NCI-H2107 treated with DMSO at 0.1 percent for 48 hours (cell line): ENCODE results near the gene MYBL2.
A peak's percentile ranks its signal among the peaks of the same experiment; 100 is the strongest.

Experiments
- DNase-seq: peaks from one replicate; lab custom pipeline; 2025; ENCODE audit not compliant: unreplicated experiment; lab: John Stamatoyannopoulos, UW

MYBL2 gene

DNA sequence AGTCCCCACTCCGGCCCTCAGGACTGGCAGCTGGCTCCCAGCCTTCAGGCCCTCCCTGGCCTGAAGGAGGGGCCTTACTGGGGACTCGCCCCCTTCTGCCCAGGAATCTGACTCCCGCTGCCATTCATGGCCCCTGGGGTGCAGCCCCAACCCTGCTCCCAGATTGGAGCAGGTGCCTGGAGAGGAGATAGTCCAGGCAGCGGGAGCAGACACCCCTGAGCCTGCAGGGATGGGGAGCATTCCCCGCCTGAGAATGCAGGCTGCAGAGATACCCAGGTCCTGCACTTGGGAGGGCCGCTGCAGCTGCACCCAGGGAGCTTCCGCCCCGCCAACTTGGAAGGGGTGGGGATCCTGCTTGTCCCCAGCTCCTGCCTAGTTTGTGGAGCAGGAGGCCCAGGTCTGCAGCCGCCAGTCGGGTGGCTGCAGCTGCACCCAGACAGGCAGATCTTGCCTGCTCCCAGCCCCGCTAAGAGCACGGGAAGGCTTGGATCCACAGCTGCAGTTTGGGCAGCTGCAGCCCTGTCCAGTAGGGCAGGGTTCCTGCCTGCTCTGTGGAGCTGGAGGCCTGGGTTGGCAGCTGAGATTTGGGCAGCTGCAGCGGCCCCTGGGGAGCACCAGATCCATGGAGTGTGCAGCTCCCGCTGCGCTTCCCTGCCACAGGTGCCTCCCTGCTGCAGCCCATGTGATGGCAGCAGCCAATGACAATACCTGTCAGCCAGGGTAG lies 54.7 kb downstream of the MYBL2 start:
- peak; percentile 70 for DNase-seq

DNA sequence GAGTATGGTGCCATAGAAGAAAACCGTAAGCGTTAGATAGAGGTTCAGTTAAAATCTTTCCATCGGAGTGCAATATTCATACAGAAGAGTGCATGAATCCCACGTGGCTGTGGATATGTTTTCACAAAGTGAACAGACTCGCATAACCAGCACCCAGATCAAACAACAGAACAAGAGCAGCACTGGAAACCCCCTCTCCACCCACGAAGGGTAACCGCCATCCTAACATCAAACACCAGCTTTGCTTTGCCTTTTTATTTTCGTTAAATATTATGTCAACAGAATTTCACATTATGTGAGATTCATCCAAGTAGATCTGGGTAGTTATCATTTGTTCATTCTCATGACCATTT lies 55.2 kb downstream of the MYBL2 start:
- no peak for DNase-seq

DNA sequence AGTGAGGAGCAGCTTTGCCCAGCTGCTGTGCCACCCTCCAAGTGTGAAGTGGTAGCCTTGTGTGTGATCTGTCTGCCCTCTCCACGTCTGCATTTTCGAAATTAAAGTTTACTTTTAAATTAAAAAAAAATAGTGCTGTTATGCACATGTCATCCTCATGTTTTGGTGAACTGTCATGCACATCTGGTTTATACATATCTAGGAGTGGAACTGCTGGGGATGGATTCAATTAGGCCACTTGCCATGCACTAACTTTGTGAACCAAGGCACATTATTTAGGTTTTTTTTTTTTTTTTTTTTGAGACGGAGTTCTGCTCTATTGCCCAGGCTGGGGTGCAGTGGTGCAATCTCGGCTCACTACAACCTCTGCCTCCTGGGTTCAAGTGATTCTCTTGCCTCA lies 56.3 kb downstream of the MYBL2 start:
- no peak for DNase-seq

DNA sequence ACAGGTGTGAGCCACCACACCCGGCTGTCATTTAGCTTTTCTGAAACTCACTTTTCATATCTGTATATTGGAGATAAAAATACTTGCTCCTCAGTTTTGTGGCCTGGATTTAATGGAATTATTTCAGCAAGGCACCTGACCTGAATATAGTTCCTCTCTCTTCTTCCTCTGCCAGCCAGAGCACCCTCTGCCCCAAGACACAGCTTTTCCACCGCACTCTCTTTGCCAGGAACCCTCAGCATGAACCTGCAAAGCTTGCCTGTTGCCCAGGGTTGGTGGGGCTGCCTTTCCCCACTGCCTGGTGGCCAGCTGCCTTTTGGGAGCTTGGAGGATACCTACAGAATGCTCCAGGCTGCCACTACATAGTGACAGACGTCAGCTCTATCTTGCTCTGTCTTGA lies 56.8 kb downstream of the MYBL2 start:
- DNase-seq, result no peak

DNA sequence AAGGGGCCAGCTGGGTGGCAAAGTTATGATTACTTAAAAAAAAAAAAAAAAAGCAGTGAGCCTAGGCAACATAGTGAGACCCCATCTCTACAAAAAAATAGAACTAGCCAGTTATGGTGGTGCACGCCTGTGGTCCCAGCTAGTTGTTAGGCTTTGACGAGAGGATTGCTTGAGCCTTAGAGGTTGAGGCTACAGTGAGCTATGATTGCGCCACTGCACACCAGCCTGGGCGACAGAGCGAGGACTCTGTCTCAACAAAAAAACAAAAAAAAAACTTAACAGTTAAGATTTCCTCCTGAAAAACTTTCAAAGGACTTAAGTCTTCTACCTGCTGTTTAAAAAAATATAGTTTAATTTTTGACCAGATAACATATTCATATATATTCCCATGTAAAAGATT lies 57.5 kb downstream of the MYBL2 start:
- no peak for DNase-seq

DNA sequence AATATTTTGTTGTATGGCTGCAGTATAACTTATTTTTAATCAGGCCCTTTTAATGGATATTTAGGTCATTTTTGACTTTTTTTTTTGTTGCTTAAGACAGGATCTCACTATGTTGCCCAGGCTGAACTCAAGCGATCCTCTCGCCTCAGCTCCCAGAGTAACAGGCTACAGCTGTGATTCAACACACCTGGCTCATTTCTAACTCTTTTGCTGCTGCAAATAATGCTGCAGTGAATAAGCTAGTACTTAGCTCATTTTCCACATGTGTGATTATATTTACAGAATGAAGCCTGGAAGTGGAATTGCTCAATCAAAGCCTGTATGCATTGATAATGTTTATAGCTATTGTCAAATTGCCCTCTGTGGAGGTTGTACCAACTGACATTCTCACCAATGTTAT lies 58.8 kb downstream of the MYBL2 start:
- DNase-seq, result no peak

DNA sequence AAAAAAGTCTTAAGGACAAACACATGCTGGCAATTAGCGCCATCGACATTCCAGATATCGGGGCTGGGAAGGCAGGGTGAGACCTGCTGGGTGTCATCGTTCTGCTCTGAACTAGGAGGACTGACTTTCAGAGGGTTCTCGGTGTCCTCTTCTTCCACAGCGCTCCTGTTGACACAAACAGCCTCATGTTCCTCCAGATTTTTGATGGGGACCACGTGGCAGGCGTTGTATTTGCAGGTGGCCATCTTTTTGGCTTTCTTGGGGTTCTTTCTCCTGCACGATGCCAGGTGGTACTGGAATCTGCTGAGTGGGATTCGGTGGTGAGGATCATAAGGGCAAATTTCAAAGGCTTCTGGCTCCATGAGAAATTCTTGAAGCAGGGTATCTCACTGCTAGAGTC lies 59.4 kb downstream of the MYBL2 start:
- no peak for DNase-seq

DNA sequence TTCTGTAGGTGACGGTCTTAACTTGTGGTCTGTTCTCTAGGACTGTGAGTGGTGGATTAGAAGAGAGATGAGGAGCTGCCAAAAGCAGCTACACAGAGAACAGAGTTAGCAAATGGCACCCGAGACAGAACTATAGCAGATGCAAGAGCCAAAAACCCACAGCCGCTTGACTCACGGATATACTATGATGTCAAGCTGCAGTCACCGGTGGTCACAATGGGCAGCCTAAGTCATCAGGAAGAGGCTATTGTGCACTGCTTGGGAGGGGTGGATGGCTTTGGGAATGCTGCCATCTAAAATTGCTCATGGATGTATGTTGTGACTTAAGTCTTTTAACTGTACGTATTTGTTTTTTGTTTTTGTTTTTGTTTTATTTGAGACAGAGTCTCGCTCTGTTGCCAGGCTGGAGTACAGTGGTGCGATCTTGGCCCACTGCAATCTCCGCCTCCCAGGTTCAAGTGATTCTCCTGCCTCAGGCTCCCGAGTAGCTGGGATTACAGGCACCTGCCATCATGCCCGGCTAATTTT lies 60.0 kb downstream of the MYBL2 start, which contains the start of gene GTSF1L:
Gene GTSF1L (minus strand): TSS at position 192 of the 528 bp plus-strand sequence. CDS start 308 bp downstream, outside the sequence.
- no peak for DNase-seq

DNA sequence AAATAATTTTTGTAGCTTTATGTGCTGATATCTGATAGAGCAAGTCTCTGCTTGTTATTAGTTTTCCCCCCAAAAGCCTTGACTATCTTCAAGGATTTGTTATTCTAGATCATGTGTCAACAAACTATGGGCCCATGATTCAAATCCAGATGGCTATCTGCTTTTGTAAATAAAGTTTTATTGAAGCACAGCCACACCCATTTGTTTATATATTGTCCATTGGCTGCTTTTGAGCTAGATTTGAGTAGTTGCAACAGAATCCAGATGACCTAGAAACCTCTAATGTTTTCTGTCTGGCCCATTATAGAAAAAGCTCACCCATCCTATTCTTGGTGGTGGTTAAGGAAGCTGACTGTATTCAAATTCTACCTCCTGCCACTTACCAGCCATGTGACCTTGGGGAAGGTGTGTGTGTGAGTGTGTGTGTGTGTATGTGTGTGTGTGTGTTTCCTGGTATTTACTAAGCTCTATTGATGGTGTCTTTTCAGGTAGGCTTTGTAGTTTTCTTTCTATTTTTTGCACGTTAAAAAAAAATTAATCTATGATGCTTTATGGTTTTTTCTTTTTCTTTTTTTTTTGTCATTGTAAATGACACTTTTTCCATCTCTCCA lies 61.2 kb downstream of the MYBL2 start:
- peak; percentile 14 for DNase-seq

DNA sequence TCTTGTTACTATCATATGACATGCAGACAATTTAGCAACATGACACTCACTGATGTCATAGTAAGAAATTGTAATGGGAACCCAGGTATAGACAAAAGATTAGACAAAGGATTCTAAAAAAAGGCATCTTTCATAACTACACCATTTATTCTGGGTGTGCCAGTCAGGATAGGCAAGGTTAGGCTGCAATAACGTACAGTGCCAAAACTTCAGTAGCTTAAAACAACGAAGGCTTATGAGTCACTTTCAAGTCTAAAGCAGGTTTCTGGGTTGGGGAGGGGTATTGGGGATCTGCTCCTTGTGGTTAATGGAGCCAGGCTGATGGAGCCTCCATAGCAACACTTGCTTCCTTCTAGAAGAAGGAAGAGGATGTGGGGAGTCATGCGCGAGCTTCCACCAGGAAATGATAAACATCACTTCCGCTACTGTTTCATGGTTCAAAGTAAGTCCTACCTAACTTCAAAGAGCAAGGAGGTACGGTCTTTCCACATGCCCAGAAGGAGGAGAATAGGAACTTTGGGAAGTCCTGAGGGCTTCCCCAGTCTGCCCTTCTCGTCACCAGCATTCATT lies 61.9 kb downstream of the MYBL2 start:
- DNase-seq, result no peak

DNA sequence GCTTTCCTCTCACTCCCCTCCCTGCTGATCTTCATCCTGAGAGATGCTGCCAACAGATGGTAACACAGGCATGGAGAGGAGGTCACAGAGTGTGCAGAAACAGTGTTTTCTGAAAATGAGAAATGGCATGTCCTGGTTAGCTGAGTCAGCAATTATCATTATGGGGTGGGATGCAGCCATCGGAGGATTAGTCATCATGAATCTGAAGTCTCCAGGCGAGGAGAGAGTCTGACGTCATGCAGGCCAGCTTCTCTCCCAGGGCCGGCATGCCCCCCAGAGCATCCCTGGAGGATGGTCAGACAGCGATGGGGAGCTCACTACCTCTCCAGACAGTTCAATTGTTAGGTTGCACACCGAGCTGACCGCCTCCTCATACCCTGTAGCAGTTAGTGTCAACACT lies 64.6 kb downstream of the MYBL2 start:
- no peak for DNase-seq

DNA sequence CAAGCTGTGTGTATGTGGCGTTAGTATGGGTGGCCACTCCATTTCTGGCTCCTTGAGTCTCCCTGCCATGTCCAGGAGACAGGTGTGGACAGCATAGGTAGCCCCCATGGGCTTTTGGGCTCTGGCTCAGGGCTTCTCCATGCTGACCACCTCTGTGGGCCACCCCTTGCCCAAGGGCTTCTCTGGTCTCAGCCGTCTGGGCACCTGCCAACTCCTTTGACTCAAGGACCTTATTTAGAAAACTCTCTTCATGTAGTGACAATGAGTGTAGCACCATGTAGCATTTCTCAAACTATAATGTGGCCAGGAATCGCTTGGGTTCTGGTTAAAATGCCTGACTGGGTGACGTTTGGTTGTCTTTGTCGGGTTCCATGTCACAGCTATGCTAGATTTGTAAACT lies 65.0 kb downstream of the MYBL2 start:
- DNase-seq, result no peak

DNA sequence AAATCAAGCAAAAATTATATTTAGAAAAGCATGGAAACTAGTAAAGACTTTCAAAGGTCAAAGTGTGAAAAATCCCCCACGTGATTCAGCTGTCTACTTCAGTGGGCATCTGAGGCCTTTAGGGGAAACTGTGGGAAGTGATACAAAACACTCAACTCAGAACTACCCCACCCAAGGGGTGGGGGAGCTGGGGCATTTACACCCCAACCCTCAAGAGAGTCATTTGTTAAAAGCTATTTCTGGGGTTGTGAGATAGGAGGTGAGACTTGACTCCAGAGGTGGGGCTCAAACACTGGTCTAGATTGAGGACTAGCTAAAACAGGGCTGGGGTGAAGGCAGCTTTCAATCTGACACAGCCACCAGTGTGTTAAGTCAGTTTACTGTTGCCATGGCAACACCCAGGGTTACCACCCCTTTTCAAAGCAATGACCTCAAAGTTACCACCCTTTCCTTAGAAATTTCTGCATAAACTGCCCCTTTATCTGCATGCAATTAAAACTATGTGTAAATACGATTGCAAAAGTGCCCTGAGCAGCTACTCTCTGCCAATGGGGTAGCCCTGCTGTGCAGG lies 69.8 kb downstream of the MYBL2 start:
- no peak for DNase-seq

DNA sequence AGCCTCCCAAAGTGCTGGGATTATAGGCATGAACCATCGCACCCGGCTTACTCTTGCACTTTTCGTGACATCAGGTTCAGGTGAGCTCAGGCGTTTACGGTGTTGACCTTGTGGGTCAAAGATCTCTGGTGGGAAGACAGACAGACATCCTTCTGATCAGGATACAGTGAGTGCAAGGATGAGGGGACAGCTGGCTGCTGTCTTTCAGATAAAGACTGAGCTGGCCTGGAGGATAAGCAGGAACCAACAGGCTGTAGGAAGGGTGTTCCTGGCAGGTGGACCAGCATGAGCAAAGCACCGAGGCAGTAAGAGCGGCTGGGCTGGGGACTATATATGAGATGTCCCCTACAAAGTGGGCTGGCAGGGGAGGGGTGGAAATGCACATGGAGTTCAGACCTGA lies 71.0 kb downstream of the MYBL2 start:
- DNase-seq, result no peak

DNA sequence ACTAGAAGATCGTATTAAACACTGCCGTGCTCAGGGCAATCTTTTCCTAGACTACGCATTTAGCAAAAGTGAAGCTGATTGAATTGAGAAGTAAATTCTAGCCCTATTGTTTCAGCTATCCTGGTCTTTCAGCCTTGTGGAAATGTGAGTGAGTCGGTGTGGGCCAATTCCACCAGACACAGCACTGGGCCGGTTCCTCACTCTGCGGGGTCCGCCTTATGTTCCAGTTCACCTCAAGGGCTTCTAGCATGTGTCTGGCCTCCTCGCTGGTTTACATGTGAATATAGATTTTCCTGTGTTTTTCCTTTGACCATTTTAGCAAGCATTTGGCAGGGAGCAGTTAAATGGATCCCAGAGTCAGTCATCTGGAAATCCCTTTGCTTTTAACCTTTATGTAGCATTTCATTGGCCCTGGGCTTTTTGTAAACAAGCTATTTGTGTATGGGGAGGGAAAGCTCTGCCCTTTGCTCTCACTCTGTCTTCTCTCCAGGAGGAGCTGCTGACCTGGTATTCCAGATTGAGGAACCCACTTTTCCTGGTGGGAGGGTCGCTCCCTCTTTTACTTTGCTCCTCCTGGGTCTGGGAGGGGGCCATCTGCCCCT lies 72.3 kb downstream of the MYBL2 start:
- DNase-seq, result no peak

DNA sequence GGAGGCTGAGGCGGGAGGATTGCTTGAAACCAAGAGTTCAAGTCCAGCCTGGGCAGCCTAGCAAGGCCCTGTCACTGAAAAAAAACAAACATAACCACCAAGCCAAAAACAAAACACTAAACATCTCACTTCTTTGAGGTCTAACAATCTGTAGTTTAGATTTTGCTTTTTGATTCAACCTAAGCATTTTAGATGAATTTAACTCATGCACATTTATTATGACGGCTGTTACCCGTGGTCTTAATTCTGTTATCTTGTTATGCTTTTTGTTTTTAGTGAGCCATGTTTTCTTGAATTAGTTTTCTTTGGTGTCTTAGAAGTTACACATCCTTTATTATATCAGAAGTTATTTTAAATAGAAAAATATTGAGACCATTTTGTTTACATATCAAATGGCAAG lies 73.7 kb downstream of the MYBL2 start:
- DNase-seq, result no peak

DNA sequence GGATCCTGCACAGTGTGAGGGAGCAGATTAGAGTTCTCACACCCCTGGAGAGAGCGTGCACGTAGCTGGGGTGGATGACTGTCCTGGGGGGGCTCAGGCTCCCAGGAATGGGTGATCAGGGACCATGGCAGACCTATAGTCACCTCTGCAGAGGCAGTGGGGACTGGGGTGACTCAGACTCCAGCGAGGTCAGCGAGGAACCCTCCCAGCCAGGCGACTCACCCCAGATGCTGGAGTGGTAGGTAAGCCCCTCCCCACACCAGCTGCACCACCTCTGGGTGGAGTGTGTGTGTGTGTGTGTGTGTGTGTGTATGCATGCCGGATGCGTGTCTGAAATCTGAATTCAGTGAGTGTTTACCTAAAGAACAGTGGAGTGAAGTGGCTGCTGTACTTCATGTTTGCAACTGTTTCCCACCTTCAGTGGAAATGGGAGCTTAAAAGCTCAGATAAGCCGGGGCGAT lies 77.3 kb downstream of the MYBL2 start:
- peak; percentile 16 for DNase-seq

DNA sequence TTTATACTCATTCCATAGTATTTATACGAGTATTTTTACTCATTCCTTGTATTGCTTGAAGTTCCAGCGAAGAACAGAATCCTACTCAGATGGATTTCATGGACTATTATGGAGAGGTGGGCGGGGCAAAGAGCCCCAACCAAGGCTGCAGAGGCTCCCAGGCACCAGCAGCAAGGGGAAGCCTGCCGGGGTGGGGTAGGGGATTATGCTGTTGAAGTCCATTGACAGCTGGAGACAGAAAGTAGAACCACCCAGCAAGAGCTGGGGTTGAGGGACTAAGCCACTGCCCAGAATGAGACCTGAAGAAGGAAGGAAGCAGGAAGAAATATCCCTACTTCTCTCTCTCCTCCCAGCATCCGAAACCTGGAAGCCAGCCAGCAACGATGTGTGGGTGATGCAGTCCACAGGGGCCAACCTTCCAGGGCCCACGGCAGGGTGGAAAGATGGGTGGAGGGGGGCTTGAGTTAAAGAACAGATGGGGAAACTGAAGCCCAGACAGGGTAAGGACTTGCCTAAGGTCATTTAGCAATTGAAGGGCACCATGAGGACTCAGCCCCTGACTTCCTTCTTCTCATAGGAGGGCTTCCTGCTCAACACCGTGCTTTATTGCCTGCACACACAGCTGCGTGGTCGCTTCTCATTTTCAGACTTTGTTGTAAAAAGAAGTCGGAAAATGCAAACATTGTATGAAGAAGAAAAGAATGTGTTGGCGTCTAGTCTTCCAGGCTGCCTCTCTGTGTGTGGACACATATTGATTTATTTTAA lies 78.2 kb downstream of the MYBL2 start:
- DNase-seq, result no peak

DNA sequence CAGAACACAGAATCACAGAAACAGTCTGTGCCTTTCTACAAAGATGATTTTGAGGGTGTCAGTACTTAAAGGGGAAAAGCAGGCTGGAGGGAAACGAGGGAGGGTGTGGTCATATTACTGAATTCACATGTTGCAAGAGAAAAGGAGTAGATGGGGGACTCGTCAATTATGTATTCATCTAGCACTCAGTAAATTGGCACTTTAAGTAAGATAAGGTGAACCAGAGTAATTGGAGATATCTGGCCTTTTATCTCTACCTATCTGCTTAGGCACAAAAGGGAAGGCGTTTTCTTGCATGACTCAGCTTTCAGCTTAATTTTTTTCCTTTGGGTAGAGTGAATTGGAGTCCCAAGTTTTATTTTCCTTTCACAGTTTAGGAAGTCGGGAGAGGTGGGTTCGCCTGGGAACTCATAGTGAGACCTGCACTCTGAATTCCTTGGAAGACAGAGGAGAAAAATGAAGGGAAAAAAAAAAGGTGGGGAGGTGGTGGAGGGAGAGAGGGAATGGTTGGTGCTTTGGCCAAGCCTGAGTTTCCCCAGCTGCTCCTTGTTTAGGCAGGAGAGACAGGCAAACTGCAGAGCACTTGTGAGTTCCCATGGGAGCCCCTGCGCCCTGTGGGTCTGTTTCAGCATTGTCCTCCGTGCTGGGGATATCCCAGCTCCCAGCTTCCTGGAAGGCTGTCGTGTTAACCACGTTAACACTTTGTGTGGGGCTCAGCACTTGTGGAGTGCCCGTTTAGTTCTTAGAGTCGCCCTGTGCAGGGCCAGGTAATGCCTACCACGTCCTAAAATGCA lies 79.6 kb downstream of the MYBL2 start:
- DNase-seq, result peak; percentile 75

DNA sequence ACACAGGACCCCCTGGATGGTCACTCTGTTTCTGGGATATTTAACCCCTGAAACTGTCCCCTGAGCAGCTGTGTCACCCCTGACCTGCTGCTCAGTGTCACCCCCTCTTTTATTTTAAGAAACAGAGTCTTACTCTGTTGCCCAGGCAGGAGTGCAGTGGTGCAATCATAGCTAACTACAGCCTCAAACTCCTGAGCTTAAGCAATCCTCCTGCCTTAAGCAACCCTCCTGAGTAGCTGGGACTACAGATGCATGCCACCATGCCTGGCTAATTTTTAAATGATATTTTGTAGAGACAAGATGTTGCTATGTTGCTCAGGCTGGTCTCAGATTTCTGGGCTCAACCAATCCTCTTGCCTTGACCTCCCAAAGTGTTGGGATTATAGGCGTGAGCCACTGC lies 81.4 kb downstream of the MYBL2 start:
- no peak for DNase-seq
